GM18951 (cell line): ENCODE data around the gene BDP1.
"Not testable (repeated sequence)": the region's sequence is repeated elsewhere in the genome, so short reads cannot be mapped to it uniquely, and the experiment has no call there.

ENCODE experiments used
- POLR2A ChIP-seq: IDR thresholded peaks from 4 replicates; pipeline ENCODE4 v1.6.1; 2011; ENCODE audit warnings: mild to moderate bottlenecking; ENCODE audit not compliant: insufficient read length, insufficient read depth; ENCODE audit errors: extremely low read depth
- in situ Hi-C: fragments of 300-500 bp; cut with MboI; formaldehyde crosslinking; loops from one replicate; pipeline ENCODE4 v1.12.0; 2022; ENCODE audit warnings: low sequenced_read_pairs, mixed read lengths, inconsistent platforms; ENCODE audit not compliant: unreplicated experiment

BDP1 gene

GRCh38 chr5:71601222-71602026 lies 146.0 kb downstream of the BDP1 start:
- in situ Hi-C loops: no loop called here
- TF ChIP-seq POLR2A: no peak

GRCh38 chr5:71609916-71610315 lies 154.5 kb downstream of the BDP1 start:
- in situ Hi-C loops: not testable (repeated sequence)

GRCh38 chr5:71615809-71616208 lies 160.4 kb downstream of the BDP1 start:
- no peak for TF ChIP-seq POLR2A
- in situ Hi-C loops: no loop called here
